Measurements from ENCODE around the gene BICDL2. TPM values are rescaled to one million over a fixed set of nuclear protein-coding genes. Genes with fewer than 3 reads are reported as not detected.

Gene BICDL2
- total and polyA plus RNA-seq, 9 of the 15 experiments (the other 6 are each of a cell fraction or from before 2014, with no cell fraction given): 0.09 to 0.28 (median 0.09) TPM; not detected in 6

- TF ChIP-seq E4F1 (CRISPR knock-in tag; IDR thresholded peaks at IDR 0.05; ENCODE audit: borderline replicate concordance) (no peak), MTA1 (IDR thresholded peaks at IDR 0.05; ENCODE audit: borderline replicate concordance) (no peak), ZNF507 (tag; conservative IDR thresholded peaks at IDR 0.05) (no peak), E2F1 (CRISPR knock-in tag; IDR thresholded peaks at IDR 0.05) (no peak), SIRT6 (IDR thresholded peaks at IDR 0.05; ENCODE audit: low read depth, low read length) (no peak), KDM1A (IDR thresholded peaks at IDR 0.05) (no peak), ARHGAP35 (IDR thresholded peaks at IDR 0.05; ENCODE audit: partially characterized antibody) (no peak), ZNF77 (CRISPR knock-in tag; IDR thresholded peaks at IDR 0.05) (no peak), E2F8 (IDR thresholded peaks at IDR 0.05; ENCODE audit: low read depth, partially characterized antibody) (no peak), NR1H2 (CRISPR knock-in tag; IDR thresholded peaks at IDR 0.05) (no peak), MAFF (IDR thresholded peaks at IDR 0.05; ENCODE audit: low read length) (no peak), GATA2 (CRISPR knock-in tag; IDR thresholded peaks at IDR 0.05) (no peak), MEIS2 (IDR thresholded peaks at IDR 0.05; ENCODE audit: partially characterized antibody) (peak; percentile 43), STAG1 (CRISPR knock-in tag; IDR thresholded peaks at IDR 0.05; ENCODE audit: borderline replicate concordance) (peak; percentile 80; the same call in 1 of the 2 replicates), SRSF7 (optimal IDR thresholded peaks at IDR 0.05; ENCODE audit: low read depth, low read length) (no peak), POLR2A (conservative IDR thresholded peaks at IDR 0.05) (peak; percentile 69), TEAD4 (IDR thresholded peaks at IDR 0.05; ENCODE audit: low read length) (no peak), TEAD4 (CRISPR knock-in tag; IDR thresholded peaks at IDR 0.05; ENCODE audit: borderline replicate concordance) (no peak), ZNF561 (CRISPR knock-in tag; conservative IDR thresholded peaks at IDR 0.05) (no peak)
- TF ChIP-seq, protein P1, sequence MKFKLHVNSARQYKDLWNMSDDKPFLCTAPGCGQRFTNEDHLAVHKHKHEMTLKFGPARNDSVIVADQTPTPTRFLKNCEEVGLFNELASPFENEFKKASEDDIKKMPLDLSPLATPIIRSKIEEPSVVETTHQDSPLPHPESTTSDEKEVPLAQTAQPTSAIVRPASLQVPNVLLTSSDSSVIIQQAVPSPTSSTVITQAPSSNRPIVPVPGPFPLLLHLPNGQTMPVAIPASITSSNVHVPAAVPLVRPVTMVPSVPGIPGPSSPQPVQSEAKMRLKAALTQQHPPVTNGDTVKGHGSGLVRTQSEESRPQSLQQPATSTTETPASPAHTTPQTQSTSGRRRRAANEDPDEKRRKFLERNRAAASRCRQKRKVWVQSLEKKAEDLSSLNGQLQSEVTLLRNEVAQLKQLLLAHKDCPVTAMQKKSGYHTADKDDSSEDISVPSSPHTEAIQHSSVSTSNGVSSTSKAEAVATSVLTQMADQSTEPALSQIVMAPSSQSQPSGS (CRISPR knock-in tag; IDR thresholded peaks at IDR 0.05): no peak
Observed at GRCh38 chr16:3059041-3059722, 22.4 kb upstream of the BICDL2 start (continued).

All from K562 (cell line).